DOHH2 (cell line): ENCODE measurements around the gene LRRN1.

Experiments
- EZH2phosphoT487 ChIP-seq: fragments of 200-600 bp; sonication (generic); IDR thresholded peaks from 2 replicates; pipeline ENCODE4 v1.6.1; 2017; ENCODE audit warnings: borderline replicate concordance, mild to moderate bottlenecking, antibody characterized with exemption, low read length, moderate library complexity, mixed read lengths
- TF ChIP-seq, protein P1 (sequence below): fragments of 200-600 bp; sonication (generic); IDR thresholded peaks from one replicate; pipeline ENCODE4 v1.5.1; 2014; ENCODE audit warnings: antibody characterized with exemption, mild to moderate bottlenecking, low read depth, low read length; ENCODE audit not compliant: poor library complexity, severe bottlenecking

- TF ChIP-seq EZH2phosphoT487 = no peak
- TF ChIP-seq, protein P1, sequence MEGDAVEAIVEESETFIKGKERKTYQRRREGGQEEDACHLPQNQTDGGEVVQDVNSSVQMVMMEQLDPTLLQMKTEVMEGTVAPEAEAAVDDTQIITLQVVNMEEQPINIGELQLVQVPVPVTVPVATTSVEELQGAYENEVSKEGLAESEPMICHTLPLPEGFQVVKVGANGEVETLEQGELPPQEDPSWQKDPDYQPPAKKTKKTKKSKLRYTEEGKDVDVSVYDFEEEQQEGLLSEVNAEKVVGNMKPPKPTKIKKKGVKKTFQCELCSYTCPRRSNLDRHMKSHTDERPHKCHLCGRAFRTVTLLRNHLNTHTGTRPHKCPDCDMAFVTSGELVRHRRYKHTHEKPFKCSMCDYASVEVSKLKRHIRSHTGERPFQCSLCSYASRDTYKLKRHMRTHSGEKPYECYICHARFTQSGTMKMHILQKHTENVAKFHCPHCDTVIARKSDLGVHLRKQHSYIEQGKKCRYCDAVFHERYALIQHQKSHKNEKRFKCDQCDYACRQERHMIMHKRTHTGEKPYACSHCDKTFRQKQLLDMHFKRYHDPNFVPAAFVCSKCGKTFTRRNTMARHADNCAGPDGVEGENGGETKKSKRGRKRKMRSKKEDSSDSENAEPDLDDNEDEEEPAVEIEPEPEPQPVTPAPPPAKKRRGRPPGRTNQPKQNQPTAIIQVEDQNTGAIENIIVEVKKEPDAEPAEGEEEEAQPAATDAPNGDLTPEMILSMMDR = no peak
Measured at GRCh38 chr3:3778641-3779270, 20.5 kb upstream of the LRRN1 start.
